Stimulated activated CD4-positive, alpha-beta T cell treated with anti-CD3 and anti-CD28 coated beads, TNF-alpha, amount 100 ng/mL, for 48 hours (primary cell): ENCODE measurements around the gene PRDM16.

Source experiments
- DNase-seq, 3 donors: peaks; one replicate each; pipeline ENCODE4 v3.0.0-alpha.2; 2020; ENCODE audit warnings: low read depth in 3 of 3

Gene PRDM16

DNA sequence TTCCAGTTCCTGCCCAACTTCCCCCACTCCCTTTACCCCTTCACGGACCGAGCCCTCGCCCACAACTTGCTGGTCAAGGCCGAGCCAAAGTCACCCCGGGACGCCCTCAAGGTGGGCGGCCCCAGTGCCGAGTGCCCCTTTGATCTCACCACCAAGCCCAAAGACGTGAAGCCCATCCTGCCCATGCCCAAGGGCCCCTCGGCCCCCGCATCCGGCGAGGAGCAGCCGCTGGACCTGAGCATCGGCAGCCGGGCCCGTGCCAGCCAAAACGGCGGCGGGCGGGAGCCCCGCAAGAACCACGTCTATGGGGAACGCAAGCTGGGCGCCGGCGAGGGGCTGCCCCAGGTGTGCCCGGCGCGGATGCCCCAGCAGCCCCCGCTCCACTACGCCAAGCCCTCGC is 343.4 kb downstream of the PRDM16 start:
- no peak for DNase-seq

DNA sequence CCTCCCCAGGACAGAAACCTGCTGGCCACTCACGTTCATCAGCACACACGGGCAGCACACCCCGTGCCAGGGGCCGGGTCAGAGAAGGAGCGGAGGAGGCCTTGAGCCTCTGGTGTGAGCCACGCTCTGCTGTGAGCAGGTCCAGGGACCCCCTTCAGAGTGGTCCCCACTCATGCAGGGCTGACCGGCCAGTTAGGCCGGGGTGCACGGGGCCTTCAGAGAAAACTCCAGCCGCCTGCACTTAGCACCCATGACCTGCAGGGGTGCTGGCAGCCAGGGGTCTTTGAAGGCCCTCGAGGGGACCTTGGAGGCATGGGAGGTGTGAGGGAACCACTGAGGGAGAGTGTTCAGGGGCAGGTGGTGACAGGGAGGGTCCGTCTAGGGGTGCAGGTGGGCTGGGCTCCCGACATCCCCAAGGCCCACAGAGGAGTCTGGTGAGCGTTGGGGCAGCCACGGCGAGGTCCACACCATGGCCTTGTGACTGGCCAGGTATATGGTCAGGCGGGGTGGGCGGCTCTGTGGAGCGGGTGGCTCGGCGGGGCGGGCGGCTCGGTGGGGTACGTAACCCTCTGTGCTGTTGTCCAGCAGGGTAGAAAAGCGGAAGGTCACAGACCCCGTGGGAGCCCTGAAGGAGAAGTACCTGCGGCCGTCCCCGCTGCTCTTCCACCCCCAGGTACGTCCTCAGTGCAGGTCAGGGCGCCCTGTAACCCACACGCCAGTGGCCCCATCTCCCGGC is 345.1 kb downstream of the PRDM16 start:
- DNase-seq = no peak

DNA sequence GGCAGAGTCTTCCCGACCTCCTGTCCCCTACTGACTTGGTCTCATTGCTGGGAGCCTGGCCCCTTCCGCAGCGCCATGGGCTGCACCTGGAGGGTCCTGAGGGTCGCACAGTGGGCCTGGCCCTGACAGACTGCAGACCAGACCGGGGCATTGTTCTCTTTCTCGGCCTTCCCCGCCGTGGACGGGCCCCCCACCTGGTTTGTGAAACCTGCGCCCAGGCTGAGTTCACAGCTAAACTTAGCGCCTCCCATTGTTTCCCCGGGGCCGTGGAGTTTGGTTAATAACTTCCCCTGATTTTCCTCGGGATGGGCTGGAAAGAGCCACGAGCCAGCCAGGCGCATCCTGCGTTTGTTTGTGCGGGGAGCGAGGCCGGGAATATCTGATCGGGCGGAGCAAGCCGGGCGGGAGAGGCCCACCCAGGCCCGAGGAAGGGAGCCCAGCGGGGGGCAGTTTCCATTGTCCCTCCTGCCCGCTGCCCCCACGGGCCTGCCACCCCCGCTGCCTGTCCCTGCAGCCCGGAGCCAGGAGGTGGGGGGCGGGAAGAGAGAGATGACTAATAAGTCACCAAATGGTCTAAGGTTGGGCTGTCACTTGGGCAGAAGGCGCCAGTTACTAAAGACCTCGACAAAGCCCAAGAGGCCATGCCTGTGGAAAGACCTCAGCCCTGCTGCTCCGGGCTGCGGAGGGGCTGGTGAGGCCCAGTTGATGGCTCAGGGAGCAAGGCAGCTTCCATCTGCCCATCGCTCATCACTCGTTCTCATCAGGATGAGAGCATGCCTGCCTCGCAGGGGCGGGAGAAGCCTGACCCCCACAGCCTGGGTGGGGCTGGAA is 346.5 kb downstream of the PRDM16 start:
- no peak for DNase-seq

DNA sequence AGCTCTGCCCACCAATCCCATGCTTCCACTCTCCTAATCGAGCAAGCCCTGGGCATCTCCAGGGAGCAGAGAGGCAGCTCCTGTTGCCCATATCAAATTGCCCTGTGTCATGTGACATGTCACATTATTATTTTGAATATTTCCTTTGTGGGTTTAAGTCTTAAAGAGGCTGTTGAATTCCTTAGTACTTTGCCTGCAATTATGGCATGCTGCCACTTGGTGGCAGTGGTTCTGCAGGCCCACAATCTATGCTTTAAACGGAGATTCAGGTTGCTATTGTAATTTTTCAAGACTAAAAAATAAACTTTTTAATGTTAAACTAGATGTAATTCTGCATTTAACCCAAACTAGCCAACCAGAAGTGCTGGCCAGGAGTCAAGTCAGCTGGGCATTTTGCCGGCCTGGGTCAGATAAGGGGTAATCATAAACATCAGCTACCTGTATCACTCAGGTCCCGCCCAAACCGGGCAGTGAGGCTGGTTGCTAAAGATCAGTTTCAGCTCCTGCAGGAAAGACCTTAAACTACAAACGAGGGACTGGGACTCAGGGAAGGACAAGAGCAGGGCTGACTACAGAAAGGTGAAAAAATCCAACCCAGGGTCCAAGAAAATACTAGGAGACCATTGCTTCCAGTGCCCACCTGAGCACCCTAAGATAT is 348.2 kb downstream of the PRDM16 start:
- no peak for DNase-seq

DNA sequence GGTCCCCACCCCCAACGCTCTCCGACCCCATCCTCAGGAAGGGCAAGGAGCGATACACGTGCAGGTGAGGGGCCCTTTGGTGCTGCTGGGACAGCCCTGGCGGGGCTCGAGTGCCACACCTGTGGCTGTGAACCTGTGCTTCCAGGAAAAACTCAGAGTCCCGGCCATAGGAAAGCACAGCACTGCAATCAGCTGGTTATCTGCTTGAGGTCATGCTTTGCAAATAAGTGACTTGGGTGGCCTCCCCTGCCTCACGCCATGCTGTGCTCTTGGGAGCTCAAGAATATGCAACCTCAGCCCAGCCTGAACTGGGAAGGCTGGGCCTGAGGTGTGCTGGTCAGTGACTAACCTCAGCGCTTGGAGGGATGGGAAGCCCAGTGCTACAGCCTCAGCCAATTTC is 348.9 kb downstream of the PRDM16 start:
- no peak for DNase-seq

DNA sequence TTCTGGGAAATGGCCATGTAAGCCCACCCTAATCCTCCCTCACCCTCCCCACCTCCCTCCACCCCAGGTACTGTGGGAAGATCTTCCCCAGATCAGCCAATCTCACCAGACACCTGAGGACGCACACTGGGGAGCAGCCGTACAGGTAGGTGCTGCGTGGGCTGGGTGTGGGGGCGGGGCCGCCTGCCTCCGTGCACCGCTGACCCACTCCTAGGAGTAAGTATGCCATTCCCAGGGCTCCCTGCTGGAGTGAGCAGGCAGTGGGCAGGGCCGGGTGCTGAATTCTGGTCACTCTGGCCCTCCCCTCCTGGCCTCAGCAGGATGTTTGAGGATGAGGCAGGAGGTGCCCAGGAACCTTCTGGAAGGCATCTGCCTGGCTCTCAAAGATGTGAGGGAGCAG is 349.6 kb downstream of the PRDM16 start:
- no peak for DNase-seq

DNA sequence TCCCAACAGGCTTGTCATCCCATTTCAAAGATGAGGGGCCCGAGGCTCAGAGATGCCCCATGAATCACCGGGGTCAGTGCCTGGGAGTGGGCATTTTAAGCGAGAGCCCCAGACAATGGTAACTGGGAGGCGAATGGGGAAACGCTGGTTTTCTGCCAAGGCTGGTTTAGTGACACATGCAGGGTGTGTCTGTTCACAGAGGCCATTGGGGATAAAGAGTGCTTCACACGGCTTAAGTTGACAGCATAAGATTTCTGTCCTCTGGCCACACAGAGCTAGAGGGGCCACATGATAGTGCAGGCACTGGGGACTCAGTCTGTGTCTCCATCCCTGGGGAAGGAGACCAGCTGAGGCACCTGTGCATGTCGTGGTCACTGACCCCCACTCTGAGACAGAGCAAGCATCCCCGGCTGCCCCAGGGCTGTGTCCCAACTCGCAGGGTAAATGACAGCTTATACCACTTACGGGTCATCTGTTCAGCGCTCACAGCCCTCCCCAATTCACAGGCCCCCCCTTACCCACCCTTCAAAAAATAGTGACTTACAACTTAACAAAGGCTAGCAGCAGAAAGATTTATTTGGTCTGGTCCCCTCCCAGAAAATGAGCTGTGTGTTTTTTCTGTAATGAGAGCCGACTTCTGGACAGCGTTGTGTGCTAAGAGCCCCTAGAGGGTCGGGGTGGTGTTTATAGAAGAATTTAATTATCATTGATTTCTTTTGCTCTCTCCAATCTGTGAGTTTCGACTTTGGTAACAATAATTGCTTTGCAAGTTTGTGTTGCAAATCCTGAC is 350.6 kb downstream of the PRDM16 start:
- DNase-seq = no peak

DNA sequence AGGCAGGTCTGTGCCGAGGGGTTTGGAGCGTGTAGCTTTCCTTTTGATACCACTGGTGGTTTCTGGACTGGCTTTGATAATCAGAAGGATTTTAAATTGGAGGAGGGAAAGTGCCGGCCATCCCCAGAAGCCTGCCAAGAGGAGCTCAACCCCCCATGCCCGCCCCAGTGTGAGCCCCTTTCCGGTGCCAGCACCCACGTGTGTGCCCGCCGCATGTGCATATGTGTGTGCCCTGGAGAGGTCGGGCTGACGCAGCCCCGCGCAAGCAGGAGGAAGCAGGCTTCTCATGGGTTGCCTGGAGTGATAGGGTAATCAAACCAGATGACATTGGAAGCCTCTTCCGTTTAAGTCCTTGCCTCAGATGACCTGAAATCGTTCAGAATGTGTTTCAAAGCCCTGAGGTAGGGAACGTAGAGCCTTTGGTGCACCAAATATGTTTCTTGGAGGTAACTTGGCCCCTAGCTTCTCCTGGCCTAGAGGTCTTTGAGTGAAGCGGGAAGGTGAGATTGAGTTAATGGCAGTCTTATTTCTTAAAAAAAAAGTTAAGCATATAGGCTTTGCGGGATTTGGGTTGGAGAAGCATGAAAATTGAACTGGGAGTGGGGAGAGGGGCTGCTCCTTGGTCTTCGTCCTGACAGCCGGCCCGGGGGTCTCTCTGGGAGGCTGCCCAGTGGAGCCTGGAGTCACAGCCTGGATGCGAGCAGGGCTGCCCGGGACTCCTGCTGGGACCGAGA is 351.4 kb downstream of the PRDM16 start:
- no peak for DNase-seq

DNA sequence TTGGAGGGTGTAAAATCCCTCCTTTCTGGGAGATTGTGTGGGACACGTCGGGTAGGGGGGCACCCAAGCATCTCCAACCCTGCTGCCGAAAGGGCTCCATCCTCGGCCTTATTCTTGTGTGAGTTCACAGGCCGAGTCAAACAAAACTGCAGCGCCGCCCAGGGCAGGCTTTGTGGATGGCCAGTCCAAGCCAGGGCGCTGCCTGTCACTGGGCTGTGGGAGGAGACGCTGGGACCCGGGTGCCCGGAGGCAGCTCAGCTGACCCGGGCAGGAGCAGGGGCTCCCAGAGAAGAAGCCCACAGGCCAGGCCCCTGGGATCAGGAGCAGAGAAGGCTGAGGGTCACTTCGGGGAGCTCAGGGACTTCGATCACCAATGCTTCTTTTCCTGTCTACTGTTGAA is 353.6 kb downstream of the PRDM16 start:
- DNase-seq = no peak

DNA sequence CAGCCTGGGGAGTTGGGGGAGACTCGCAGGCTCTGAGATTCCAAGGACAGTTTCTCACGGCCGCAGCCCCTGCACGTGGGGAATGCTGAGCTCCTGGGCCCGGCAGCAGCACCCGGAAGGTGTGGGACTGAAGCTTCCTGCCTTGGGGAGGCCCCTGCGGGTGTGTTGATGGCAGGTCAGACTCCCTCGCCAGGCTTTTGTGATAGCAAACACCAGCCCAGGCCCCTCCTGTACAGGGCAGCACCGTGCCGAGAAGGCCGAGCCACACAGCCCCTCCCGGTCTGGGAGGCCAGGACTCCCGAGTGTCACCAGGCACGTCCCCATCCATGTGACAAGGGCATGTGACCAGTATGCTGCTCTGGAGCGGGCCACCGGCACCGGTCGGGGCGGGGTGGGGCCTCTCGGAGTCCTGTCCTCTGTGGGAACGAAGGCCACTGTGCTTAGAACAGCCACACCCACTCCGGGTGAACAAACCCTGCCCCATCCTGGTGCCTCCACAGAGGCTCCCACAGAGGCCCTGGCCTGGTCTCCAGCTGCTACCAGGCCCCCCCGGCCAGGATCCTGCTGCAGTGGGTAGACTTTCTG is 354.3 kb downstream of the PRDM16 start:
- no peak for DNase-seq

DNA sequence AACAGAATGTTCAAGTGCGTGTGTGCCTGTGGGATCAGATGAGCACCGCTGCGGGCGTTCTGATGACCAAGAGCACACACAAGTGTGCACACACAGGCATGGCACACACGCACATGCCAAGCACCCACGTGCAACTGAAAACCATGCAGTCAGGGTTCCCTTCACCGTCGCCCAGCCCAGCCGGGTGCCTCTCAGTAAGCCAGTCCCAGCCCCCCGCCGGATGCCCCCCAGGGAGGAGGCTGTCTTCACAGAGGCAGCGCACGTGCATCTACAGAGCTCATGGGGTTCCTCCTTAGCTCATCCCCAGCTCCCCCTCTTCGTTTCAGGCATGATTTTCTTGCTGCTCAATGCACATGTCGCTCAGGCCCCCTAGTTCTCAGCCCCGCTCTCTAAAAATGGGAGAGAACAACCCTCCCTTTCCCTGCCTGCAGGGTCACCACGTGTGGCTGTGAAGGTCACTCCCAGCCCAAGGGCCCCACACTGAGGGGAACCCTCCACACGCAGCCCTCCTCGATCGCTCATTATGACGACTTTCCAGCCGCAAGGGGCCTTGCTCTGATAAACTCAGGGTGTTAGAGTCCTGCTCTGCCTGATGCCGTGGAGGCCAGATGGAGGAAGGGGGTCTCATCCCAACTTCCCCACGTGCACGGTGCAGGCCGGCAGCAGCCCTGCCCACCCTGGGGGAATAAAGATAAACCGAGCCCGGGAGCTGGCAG is 355.1 kb downstream of the PRDM16 start:
- DNase-seq = no peak

DNA sequence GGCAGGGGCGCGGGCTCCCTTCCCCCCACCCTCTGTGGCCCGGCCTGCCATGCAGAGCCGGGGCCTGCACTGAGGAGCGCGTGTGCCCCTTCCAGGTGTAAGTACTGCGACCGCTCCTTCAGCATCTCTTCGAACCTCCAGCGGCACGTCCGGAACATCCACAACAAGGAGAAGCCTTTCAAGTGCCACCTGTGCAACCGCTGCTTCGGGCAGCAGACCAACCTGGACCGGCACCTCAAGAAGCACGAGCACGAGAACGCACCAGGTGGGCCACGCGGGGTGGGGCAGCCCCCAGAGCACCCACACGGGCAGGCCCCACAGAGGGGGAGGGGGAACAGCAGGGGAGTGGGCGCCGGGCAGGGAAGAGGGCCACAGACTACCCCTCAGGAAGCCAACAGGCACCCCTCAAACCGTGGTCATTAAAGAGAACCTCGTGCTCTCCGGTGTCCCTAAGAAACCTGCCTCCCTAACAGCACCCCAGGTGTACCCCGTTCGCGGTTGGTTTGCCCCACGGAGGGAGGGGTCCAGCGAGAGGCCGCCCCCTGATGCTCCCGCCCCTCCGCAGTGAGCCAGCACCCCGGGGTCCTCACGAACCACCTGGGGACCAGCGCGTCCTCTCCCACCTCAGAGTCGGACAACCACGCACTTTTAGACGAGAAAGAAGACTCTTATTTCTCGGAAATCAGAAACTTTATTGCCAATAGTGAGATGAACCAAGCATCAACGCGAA is 356.6 kb downstream of the PRDM16 start:
- no peak for DNase-seq

DNA sequence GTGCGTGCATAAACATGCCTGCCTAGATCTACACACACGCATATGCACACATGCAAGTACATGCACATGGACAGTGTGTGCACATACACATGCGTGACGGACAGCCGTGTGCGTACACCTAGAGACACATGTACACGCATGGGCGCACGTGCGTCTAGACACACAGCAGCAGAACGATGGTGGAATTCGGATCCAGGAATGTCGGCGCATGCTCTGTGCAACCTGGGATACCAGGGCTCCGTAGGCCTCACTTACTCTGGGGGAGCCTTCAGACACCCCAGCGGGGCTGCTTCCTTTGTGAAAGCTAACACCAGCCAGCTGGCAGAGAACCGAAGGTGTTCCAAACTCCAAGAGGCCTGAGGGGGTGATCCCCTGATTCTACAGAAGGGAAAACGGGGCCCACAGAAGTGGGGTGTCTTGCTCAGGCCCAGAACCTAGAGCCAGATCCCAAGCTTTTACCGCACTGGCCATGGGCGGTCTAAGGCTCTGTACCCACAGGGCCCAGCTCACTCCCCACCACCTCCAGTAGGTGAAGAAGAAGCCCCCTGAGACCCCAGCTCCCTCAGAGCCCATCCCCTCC is 358.0 kb downstream of the PRDM16 start:
- no peak for DNase-seq

DNA sequence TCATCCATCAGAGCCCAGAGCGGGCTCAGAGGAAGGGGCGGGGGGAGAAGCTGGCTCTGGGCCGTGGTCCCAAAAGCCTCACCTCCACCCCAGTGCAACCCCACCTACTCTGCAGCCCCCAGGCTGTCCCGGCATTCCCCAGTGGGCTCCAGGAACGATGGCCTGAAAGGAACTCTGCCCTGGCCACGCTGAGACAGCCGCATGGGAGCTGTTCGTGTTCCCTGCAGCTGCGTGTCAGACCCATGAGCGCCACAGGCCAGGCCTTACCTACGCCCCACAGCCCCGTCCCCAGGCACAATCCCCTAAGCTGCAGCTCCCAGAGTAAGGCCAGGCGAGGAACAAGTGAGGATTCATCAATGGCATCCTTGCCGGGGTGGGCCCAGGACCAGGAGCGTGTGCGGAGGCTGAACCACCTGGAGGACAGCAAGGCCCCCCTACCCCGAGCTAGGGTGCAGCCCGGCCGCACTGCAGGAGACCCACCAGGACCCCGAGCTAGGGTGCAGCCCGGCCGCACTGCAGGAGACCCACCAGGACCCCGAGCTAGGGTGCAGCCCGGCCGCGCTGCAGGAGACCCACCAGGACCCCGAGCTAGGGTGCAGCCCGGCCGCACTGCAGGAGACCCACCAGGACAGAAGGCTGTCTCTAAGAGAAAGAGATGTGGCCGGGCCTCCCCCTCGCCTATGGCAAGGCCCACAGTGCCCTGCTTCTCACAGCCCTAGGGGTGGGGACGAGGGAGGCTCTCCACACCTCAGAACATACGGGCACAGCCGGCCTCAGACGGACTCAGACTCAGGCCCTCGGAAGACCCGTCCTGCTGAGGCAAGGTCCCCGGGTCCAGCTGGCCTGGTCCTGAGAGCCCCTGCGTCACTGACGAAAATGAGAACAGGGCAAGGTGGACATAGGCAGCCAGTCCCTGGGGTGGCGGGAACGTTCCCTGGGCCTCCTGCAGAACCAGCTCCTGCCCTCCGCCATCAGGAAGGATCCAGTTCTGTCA is 359.0 kb downstream of the PRDM16 start:
- no peak for DNase-seq

DNA sequence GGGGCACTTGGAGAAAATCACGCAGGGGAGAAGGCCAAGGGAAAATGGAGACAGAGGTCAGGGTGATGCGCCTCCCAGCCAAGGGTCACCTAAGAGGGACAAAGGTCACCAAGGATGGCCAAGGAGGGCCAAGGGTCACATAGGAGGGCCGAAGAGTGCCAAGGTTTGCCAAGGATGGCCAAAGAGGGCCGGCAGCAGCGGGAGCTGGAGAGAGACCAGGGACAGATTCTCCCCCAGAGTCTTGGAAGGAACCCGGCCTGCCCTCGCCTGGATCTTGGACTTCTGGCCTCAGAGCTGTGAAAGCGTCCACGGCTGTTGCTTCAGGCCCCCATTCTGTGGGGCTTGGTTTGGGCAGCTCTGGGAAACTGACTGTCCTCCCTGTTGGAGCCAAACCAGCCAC is 359.9 kb downstream of the PRDM16 start:
- DNase-seq = no peak

DNA sequence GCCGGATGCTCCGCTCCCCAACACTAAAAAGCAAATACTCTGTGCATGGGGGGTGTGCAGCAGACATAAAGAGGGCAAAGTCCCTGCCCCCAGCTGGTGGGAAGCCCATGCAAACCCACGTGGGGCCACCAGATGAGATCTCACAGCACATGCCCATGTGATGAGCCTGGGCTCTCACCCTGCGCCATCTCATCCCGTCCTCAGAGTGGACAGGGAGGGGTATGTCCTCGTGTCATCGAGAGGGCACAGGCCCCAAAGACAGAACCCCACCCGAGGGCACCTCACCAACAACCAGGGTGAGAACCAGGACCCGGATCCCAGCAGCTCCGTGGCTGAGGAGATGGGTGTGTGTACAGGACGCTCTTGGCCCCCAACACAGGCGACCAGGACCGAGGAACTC is 360.3 kb downstream of the PRDM16 start:
- no peak for DNase-seq

DNA sequence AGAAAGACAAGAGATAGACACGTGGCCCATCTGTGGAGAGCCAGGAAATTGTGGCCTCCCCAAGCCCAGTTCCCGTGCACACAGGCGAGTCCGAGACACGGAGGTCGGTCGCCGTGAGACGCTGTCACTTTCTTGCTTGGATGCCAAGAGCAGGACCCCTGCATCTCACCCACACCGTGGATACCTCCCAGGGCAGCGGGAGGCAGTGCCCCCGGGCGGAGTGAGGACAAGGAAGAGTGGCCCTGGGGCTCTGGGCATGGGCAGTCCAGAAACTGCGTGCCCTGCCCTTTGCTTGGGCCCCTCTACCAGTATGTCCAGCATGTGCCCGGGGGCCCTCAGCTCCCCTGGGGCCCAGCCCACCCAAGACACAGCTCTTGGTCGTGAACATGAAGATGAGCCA is 360.8 kb downstream of the PRDM16 start:
- DNase-seq = no peak

DNA sequence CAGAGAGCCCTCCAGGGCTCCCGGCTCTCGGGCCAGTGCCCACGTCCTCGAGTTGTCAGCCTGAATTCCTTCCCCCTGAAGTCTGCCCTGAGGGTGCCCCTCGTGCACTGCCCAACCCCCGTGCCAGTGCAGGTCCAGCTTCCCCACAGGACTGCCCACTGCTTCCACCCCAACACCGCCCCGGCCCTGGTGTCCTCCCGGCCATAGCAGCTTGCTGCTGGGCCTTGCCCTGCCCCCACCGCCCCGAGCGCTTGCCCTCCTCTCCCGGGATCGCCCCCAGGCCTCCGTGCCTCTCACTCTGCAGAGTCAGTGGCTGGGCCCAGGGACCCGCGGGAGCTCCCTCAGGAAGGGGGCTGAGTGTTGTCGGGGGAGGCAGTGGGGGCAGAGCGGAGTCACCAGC is 361.4 kb downstream of the PRDM16 start:
- no peak for DNase-seq
